HG03460 (cell line): ENCODE results near the gene HPCAL1.

Source experiments
- ATAC-seq: cut with Tn5 transposase; IDR thresholded peaks from one replicate; pipeline ENCODE4 v1.9.1; 2021; ENCODE audit not compliant: unreplicated experiment

The HPCAL1 gene

DNA sequence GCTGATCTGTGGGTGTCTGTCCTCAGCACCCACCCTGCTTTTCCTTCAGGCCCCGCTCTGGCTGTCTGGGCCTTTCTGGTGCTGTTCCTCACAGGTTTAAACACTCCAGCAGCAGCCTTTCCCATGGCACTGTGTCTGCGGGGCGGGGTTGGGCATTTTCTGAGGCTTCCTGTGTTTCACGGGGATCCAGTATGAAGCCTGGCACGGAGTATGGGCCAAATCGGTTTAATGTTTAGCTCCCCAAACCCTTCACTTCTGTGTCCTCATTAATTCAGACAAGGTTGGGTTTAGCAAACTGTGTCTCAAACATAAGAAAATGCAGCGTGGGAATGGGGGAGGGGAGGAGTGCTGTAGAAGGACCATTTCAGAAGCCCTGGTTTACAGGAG is 44.9 kb downstream of the HPCAL1 start:
- no peak for ATAC-seq

DNA sequence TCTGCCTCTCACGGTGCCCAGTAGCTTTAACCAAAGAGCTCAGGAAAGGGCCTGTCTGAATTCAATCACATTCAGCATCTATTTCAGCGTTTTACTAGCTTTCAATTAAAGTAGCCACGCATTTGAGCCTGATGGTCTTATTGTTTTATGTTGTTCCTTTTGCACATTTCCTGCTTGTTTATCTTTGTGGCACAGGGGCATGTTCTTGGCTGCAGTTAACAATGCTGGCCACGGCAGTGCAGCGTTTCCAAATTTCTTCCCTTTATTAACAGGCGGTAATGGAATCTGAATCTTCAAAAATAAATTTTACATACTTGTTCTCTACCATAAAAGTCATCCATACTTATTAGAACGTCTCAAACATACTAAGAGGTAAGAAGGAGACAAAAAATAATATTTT is 46.2 kb downstream of the HPCAL1 start:
- no peak for ATAC-seq

DNA sequence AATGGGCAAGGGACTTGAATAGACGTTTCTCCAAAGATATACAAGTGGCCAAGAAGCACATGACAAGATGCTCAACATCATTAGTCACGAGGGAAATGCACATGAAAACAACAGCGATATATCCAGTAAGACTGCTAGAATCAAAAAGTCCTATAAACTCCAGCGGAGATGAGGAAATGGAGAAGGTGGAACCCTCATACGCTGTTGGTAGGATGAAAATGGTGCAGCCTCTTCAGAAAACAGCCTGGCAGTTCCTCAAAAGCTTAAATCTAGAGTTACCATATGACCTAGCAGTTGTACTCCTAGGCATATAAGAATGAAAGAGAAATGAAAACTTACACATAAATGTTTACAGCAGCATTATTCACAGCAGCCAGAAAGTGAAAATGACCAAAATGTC is 48.1 kb downstream of the HPCAL1 start:
- no peak for ATAC-seq

DNA sequence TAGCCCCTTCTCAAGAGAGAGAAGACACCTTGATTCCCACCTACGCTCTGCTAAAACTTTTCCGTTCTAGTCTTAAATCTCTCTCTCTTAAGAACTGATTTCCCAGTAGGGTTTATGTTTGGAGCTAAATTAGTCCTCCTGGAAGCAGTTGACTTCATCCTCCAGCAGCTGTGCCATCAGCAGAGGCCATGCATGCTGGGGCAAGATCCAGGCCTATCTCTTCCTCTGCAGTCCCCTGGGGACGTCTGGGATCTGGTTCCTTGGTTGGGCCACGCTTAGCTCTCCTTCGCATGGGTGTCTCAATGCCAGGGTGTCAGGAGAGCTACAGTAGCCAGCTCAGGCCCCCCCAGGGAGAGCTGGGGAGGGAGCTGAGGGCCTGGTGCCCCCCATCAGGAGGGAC is 49.7 kb downstream of the HPCAL1 start:
- ATAC-seq = no peak

DNA sequence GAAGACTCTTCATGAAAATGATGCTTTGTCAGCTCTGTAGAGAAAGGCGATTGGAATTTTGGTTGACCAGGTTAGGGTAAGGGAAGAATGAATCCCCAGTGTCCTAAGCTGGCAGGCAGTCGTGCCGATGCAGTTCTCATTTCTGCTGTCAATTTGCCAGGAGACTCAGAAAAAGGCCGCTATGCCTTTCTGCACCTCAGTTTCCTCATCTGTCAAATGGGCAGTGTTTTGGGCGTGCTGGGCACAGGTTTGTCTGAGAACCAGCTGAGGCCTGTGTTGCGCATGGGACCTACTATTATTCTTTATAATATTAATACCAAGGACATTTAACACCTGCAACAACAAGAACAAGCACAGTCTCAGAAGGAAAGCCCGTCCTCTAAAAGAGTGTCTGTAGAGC is 50.3 kb downstream of the HPCAL1 start:
- ATAC-seq = no peak

DNA sequence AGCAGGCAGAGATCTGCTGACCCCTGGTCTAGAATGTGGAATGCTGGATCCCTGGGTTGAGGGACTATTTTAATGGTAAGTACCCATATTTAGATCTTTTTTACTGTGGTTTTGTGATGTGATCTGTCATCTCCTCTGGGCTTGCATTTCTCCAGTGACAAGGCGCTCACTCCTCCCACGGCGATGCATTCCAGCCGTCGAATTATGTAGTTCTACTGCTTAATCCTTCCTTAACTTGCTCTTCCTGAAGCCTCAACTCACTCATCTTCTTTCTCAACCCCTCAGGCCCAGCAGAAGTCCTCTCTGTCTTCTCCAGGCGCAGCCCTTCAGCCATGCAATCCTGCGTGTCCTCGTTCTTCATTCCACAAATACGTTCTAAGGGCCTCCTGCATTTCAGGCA is 51.2 kb downstream of the HPCAL1 start:
- no peak for ATAC-seq

DNA sequence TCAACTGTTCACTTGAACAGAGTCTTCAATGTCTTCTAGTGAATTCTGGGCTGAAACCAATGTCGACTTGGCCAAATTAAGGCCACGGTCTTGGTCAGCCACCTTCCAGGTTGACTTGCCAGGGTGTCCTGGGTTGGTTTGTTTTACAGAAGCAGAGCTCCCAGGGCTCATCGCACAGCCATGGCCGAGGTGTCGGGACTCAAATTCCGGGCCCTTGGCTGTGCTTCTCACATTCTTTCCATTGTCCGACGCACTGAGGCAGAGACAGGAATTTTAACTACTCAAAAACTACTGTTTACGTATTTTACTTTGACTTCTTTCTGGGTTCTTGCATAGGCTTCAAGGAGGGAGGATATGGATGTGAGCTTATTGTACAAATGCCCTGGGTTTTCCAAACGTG is 51.7 kb downstream of the HPCAL1 start:
- ATAC-seq = no peak

DNA sequence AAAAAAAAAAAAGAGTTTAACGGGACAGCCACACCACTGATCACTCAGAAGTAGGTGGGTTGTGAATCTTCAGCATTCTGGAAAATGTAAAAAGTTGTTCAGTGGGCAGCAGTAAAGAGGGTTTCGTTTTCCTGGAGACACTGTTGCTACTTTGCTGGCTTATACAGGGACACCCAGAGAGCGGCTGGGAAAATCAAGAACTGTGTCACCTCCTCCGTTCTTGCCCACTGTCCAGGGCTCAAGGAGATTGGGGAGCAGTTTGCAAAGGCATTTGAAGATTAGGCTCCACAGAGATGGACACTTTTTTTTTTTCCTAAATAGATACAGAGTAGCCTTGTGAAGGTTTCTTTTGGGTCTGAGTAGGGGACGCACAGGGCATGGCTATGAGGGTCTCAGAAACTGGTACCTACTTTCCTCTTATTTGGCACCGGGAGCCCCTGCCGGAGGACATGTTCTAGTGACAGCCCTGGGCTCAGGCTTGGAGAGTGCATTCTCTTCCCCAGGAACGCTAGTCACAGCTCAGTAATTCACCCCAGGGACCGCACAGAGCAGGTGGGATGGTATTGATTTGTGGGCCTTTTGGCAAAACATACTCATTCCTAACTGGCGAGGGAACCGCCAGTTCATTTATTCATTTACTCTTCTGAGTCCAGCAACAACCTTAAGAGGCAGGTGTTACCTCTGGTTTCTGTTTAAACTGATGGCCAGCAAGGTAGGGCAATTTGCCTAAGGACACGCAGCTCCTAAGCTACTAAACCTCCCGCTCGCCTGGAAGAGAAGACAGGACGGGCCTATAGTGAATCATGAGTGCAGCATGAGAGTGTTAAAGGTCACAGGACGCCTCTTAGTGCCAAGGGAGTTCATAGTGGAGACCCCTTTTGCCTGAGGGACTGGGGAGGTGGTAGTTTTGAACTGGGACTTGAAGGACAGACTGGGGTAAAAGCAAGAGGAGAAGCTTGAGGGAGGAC is 53.1 kb downstream of the HPCAL1 start:
- ATAC-seq = no peak

DNA sequence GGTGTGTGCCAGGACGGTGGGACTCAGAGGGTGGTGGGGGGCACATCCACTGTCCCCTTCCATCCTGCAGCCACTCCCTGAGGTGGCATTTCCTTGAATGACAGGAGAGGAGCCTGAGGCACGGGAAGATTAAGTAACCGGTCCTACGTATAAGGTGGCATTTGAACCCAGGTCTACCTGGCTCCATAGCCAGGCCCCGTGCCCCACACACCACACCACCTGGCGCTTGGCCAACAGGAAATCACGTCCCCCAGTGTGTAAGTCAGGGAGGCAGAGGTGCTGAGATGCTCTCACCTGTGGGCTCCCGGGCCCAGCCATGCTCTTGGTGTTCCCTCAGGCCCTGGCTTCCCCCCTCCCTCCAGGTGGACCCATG is 53.7 kb downstream of the HPCAL1 start:
- no peak for ATAC-seq

DNA sequence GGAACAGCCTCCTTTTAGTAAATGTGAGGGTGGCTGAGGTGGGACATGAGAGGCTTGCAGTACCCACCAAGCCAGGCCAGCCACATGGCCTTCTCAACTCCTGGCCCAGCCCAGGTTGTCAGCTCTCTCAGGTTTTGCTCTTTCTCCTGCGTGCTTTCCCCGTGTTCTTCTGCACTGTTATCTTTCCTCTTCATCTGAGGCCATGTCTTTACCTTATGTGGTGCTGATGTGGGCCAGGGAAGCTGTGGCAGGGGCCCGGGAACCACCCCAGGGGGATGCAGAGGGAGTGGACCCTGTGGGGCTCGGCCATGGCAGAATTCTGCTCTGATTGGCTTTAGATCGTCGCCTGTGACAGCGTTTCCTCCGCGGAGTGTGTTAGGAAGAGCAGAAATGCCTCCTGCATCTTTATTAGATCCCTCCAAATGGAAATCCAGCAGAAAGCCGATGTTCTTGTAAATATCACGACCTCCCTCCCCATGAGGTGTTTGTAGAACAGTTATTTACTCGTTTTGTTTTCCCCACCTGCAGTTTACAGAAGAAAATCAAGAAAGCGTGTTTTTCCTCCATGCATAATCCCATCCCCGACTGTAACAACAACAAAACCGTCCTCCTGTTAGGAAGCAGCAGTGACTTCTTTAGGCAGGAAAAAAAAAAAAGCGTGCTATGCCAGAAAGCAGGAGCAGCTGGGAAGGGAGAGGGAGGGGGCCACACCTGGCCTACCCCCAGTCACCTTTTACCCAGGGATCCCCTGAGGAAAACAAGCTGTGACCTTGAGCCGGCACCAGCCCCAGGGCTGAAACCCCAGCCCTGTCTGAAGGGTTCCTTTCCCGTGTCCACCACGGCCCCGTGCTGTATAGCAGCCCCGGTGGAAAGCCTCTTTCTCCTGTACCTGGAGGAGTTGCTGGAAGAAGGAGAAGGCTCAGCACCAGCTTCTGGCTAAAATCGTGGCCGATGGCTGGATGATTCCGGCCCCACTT is 54.8 kb downstream of the HPCAL1 start:
- ATAC-seq = no peak

DNA sequence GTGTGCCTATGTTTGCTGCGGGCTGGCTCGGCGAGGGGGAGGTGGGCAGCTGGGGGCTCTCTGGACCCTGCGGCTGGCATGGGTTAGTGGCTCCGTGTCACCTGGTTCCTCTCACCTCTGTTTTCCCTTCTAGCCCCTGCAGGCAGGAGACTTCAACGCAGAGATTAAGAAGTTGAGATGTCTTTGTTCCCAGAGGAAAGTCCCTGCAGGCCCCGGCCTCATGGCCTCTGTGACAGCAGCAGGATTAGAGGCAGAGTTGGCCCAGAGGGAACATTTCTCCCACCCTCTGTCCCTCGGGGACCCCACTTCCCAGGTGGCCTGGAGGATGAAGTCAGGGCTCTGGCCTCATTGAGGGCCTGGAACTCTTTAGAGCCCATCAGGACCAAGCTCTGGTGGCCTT is 56.5 kb downstream of the HPCAL1 start:
- no peak for ATAC-seq

DNA sequence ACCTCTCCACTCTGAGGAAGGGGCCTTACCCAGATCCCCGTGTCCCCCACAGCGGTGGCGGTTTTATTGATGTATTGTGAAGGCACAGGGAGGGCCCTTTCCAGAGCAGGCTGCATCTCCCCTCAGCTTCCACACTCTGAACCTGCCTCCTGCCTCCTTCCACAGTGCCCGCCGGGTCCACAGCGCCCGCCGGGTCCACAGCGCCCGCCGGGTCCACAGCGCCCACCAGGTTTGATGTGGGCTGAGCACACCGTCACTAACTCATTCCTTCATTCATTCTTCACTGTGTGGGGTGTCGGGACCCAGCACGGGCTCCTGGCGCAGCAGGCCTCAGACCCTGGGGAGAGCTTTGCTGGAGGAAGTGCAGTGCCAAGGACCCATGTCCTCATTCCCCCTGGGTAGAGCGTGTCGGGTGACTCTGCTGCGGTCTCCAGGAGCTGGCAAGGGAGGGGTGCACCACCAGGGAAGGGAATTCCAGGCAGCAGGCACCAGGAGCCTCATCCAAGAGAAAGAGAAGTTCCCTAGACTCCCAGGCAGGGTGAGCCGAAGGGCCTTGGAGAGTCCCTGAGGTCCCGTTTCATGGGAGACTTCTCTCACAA is 57.1 kb downstream of the HPCAL1 start:
- no peak for ATAC-seq

DNA sequence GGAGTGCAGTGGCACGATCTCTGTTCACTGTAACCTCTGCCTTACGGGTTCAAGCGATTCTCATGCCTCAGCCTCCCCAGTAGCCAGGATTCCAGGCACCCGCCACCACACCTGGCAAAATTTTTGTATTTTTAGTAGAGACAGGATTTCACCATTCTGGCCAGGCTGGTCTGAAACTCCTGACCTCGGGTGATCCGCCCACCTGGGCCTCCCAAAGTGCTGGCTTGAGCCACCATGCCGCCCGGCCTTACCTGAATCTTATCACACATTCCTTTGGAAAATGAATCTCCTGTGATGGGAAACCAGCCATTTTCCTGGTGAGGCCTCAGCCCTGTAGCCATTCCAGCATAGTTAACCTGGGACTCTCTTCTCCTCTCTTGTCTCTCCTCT is 57.8 kb downstream of the HPCAL1 start:
- no peak for ATAC-seq

DNA sequence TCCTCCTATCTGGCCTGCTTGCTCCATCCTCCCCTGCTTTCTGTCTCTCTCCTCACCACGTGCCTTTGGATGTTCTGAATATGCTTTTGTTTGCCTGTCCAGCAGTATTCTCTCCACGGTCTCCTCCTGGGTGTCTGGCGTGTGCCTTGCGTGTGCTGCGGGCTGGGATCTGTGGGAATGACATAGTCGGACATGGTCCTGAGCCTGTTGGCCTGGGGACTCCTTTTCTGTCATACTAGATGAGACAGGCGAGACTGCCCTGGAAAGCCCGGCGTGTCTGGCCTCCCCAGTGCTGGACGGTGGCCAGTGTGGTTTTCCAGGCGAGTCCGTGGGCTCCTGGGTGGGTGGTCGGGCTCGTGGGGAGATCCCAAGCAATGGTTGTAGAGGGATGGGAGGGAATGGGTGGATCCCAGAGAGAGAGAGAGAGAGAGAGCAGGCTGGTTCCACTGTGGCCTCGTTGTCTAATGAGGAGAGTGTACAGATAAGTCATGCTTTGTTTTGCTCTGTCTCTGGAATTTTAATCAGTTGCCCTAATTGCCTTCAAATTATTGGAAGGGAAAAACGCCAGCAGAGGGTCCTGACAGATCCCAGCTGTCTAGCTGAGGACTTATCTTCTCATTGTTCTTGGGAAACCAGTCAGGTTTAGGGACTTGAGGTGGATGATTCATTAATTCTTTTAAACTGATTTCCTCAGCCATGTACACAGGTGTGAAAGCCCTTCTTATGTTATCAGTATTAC is 58.3 kb downstream of the HPCAL1 start:
- ATAC-seq = no peak

DNA sequence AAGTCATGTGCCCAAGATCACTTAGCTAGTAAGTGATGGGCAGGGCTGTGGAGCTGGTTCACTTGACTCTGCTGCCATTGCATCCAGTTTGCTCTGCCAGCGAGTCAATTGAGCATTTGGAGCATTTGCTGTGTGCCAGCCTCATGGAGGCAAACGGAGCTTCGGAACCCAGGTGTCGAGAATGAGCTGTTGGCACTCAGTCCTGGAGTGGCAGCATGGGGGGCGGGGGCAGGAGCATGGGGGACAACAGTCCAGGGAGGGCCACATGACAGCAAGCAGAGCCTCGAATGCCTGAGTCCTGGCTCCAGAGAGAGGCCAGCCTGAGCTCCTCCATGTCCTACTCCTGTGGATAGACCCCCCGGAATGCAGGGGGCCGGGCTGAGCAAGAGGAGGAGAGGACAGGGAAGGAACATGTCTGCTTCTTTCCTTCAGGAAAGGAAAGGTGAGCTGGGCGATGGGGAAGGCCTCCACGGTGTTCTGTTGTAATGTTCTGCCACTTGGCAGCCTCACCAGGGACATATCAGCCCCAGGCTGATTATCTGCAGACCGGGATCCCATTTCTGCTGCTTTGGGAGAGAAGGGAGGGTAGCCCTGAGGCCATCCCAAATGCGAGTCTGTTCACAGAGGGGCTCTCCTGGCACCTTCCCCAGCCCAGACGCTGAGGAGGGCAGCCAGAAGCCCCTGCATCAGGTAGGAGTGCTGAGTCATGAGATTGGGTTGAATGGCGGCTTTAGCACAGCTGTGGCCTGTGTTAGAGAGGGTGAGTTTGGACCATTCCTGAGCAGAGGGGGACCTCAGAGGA is 59.6 kb downstream of the HPCAL1 start:
- no peak for ATAC-seq

DNA sequence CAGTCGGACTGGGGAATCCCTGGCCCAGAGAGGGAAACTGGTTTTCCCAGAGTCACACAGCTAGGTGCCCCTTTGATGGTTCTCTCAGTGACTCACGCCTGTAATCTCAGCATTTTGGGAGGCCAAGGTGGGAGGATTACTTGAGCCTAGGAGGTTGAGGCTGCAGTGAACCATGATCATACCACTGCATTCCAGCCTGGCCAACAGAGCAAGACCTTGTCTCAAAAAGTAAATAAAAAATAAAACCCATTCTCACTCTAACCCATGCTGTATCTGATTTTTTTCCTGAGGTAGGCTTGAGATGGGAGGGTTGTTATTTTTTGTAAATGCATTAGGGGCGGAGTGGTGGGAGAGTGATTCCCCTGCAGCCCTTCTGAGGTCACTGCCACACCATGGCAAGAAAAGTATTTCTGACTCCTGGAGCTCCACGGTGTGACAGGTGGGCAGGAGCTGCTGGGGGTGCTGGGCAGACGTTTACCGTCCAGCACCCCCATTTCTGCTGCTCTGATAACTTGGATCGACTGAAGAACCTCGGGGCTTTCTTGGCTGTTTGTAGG is 60.3 kb downstream of the HPCAL1 start:
- no peak for ATAC-seq

DNA sequence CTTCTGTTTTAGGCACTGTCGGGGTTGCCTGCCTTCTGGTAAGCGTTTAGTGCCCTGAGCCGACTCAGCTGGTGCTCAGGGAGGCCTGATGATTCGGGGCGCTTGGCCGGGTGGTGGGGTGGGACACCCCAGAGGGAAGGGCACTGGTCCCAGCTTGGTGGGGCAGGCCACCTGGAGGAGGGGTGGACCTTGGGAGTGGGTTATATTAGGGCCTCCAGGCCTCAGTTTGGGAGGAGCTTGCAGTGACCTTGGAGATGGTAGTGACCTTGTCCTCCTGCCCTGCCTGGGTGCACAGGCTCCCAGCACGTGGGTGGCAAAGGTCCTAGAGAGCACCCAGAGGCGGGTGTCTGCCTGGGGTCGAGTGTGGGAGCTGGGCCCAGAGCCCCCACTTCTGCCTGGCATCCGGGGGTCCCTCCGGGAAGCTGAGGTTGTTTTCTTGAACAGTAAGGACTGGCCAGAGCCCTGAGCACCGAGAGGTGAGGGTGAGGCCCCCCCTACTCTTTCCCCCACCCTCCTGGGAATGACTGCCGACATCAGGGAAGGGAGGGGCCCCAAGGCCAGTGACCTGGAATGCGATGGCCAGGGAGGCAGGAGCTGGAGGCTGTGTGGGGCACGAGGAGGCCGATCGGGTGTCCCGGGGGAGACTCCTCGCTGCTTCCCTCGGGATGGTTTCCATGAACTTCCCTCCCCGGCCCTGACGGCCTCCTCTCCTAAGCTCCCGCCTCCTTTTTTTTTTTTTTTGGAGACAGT is 61.3 kb downstream of the HPCAL1 start:
- no peak for ATAC-seq

DNA sequence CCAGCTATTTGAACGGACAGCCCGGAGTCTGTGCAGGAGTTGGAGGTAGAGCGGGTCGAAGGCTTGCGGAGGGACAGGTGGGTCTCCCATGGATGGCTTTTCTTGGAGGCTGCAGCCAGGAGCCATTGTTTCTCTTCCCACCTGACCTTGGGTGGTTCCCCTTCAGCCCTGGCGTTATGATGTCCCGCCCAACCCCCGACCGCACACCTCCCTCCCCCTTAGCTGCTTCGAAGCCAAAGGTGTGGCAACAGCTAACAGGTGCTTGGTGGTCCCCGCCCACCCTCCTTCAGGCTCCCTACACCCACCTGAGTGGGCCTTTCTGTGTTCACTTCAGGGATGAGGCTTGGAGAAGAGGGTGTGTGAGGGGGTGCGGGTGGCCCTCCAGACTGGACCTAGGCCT is 62.7 kb downstream of the HPCAL1 start:
- no peak for ATAC-seq
